Esophagus mucosa (tissue), 1 donor: ENCODE results near the gene SCGB2A2. TPM values are rescaled to one million over a fixed set of nuclear protein-coding genes. Genes with fewer than 3 reads are reported as not detected.

Experiments used
- ATAC-seq: fragments of 200-7000 bp; cut with Tn5 transposase; one replicate; pipeline ENCODE4 v1.9.1; 2020
- total RNA-seq: library from RNA; stranded (reverse); gene quantifications from one replicate; pipeline ENCODE4 v1.2.4, GENCODE V29; 2023
- donor health status: DM: yes; HTN: yes; CAD: no.

Gene SCGB2A2
- total RNA-seq, 1 donor from 2014 or later: not detected

DNA sequence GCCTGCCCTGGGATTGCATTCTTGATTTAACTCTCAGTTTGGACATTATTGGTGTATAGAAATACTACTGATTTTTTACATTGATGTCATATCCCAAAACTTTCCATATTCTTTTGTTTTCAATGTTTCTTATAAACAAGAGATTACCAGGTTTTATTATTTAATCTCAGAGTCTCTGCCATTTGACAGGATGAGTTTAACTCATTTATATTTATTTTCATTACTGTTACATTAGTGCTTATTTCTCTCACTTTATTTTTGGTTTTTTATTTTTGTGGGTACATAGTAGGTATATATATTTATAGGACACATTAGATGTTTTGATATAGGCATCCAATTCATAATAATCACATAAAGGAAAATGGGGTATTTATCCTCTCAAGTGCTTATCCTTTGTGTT is 38.0 kb downstream of the SCGB2A2 start:
- no peak for ATAC-seq

DNA sequence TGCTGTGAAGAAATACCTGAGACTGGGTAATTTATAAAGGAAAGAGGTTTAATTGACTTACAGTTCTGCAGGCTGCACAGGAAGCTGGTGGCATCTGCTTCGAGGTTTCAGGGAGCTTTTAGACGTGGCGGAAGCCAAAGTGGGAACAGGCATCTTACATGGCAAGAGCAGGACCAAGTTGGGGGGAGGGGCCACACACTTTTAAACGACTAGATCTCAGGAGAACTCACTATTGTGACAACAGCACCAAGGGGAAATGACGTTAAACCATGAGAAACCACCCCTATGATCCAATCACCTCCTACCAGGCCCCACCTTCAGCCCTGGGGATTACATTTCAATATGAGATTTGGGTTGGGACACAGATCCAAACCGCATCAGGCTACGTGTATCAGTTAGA is 40.0 kb downstream of the SCGB2A2 start:
- no peak for ATAC-seq

DNA sequence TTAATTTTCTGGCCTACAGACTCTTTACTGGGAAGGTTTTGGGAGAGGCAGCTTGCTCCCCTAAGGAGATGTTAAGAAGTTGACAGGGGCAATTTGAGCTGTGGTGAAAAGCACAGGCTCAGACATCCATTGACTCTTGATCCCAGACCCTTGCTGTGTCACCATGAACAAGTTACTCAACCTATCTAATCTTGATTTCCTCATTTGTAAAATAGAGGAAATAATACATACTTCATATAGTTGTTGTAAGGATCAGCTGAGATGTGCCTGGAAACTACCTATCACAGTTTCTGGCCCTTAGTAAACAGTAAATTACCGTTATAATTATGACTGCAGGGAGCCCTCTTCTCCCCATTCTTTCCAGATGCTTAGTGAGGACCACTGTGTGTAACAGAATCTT is 45.5 kb downstream of the SCGB2A2 start:
- ATAC-seq: no peak

DNA sequence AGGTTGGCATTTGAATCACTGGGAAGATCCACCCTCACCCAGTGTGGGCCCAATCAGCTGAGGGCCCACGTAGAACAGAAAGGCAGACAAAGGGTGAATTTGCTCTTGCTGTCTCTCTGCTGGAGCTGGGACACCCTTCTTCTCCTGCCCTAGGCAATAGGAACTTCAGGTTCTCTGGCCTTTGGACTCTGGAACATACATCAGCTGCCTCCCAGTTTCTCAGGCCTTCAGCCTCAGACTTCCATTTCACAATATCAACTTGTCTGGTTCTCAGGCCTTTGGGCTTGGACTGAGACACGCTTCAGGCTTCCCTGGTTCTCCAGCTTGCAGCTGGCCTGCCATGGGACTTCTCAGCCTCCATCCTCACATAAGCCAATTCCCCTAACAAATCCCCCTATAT is 52.6 kb downstream of the SCGB2A2 start:
- ATAC-seq: no peak

Other genes with a start within 250 kb of the SCGB2A2 start
- 52.8 TPM for gene INCENP, start 146.1 kb upstream of the SCGB2A2 start, total RNA-seq
- not detected for gene SCGB1D1, start 79.9 kb upstream of the SCGB2A2 start, total RNA-seq
- gene SCGB2A1, start 61.5 kb upstream of the SCGB2A2 start, total RNA-seq: not detected
- gene SCGB1D2, start 27.9 kb upstream of the SCGB2A2 start, total RNA-seq: 0.56 TPM
- gene SCGB1D4, start 28.9 kb downstream of the SCGB2A2 start, total RNA-seq: not detected
- gene ASRGL1, start 67.3 kb downstream of the SCGB2A2 start, total RNA-seq: 1.2 TPM
- 0.48 TPM for gene SCGB1A1, start 148.9 kb downstream of the SCGB2A2 start, total RNA-seq